Measurements from ENCODE around the gene GOLM1. TPM values are rescaled to one million over a fixed set of nuclear protein-coding genes. Genes with fewer than 3 reads are reported as not detected.
A peak's percentile ranks its signal among the peaks of the same experiment; 100 is the strongest.

GOLM1 gene
- total RNA-seq, 1 experiment from 2014 or later = 71.6 TPM

DNA sequence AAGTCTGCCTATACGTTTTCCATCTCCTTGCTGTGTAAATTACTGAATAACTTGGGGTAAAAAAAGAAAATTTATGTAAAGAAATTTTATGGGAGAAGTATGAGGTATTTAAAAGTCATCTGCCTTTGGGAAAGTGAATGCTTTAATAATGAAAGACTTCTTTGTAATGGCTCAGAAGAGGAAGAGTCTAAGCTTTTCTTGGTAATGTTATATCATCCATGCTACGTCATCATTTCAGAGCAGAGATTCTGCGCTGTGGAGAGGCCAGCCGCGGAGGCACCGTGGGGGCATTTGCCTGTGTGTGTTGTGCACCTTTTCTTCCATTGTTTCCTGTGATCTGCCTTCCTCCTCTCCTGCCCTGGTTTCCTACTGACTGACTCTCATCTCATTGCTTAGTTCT lies 78.2 kb downstream of the GOLM1 start:
- Histone ChIP-seq H2BK120ac (ENCODE audit: low read depth, low read length, poor library complexity, severe bottlenecking) (no peak overlapping the region), H2BK5ac (ENCODE audit: insufficient read length, low read length) (no peak overlapping the region), H3K27me3 (ENCODE audit: insufficient read depth, low read length) (no peaks in the 10 kb centered on the region), H3K79me1 (ENCODE audit: insufficient read depth, low read depth, low read length, poor library complexity, severe bottlenecking) (no peaks in the 10 kb centered on the region), H3T11ph (ENCODE audit: low read length) (no peak overlapping the region), H4K5ac (ENCODE audit: insufficient read length, low read depth, low read length) (no peak overlapping the region), H3K4me1 (ENCODE audit: insufficient read depth, low read length) (no peaks in the 10 kb centered on the region), H2AK5ac (ENCODE audit: insufficient read length, low read length) (no peak overlapping the region), H4K20me1 (ENCODE audit: control insufficient read depth, insufficient read depth, insufficient read length) (no peaks in the 10 kb centered on the region), H3K4ac (ENCODE audit: low read depth, low read length) (no peak overlapping the region), H3K9ac (ENCODE audit: extremely low read depth, insufficient read length, low read length) (no peak overlapping the region), H3K23ac (ENCODE audit: insufficient read length, low read depth, low read length) (no peak overlapping the region), H3K56ac (ENCODE audit: insufficient read length, low read depth, low read length) (no peak overlapping the region), H2BK12ac (ENCODE audit: insufficient read length, low read depth, low read length) (no peak overlapping the region), H3K79me2 (ENCODE audit: insufficient read depth, low read length) (no peaks in the 10 kb centered on the region), H3K4me2 (ENCODE audit: insufficient read depth, insufficient read length, low read length) (no peak overlapping the region), H2BK20ac (ENCODE audit: low read depth, low read length, poor library complexity, severe bottlenecking) (no peak overlapping the region), H3K9me3 (ENCODE audit: control insufficient read depth, low read depth, low read length) (no peaks in the 10 kb centered on the region), H4K91ac (ENCODE audit: insufficient read length, low read depth, low read length) (no peak overlapping the region), H3K23me2 (ENCODE audit: insufficient read length, low read depth, low read length, poor library complexity, severe bottlenecking) (no peaks in the 10 kb centered on the region), H3K14ac (ENCODE audit: insufficient read depth, low read length) (no peak overlapping the region), H2BK15ac (ENCODE audit: low read depth, low read length) (no peak overlapping the region), H4K8ac (replicated peaks; ENCODE audit: insufficient read length, low read depth, low read length) (no peak overlapping the region), H2AFZ (ENCODE audit: low read length) (no peak overlapping the region), H3K18ac (ENCODE audit: insufficient read length, low read depth, low read length) (no peak overlapping the region), H3K27ac (ENCODE audit: insufficient read length, low read depth, low read length) (no peak overlapping the region)
- Mint-ChIP-seq H3K4me1 (peaks cover 2 to 4% of the 10 kb centered on the region in 2 experiments; a peak in 3 of 4 replicates), H3K27ac (peak overlapping the region in 2 of 3 experiments; percentile 4 to 20; a peak in 3 of 7 replicates), H3K27me3 (ENCODE audit: low read depth) (no peaks in the 10 kb centered on the region), H3K9me3 (no peaks in the 10 kb centered on the region), H3K4me3 (no peak overlapping the region), H3K36me3 (ENCODE audit: insufficient read depth in 1 of 3, low read depth in 3 of 3) (peaks cover 34 to 86% (median 80%) of the 10 kb centered on the region in 3 experiments; a peak in 6 of 7 replicates)
- no CpG with 5 or more reads among the region's 6 CpGs for WGBS (ENCODE audit: extremely low coverage, insufficient read length, low lambda C conversion rate)
- no peak for DNase-seq
- TF ChIP-seq, protein P1, sequence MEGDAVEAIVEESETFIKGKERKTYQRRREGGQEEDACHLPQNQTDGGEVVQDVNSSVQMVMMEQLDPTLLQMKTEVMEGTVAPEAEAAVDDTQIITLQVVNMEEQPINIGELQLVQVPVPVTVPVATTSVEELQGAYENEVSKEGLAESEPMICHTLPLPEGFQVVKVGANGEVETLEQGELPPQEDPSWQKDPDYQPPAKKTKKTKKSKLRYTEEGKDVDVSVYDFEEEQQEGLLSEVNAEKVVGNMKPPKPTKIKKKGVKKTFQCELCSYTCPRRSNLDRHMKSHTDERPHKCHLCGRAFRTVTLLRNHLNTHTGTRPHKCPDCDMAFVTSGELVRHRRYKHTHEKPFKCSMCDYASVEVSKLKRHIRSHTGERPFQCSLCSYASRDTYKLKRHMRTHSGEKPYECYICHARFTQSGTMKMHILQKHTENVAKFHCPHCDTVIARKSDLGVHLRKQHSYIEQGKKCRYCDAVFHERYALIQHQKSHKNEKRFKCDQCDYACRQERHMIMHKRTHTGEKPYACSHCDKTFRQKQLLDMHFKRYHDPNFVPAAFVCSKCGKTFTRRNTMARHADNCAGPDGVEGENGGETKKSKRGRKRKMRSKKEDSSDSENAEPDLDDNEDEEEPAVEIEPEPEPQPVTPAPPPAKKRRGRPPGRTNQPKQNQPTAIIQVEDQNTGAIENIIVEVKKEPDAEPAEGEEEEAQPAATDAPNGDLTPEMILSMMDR (conservative IDR thresholded peaks at IDR 0.05) = no peak

Measured in H9 (cell line).